Measurements from ENCODE around the gene DNM2.

Gene DNM2

GRCh38 chr19:10691178-10691881 is 26.5 kb upstream of the DNM2 start:
- no peak for DNase-seq

DNA sequence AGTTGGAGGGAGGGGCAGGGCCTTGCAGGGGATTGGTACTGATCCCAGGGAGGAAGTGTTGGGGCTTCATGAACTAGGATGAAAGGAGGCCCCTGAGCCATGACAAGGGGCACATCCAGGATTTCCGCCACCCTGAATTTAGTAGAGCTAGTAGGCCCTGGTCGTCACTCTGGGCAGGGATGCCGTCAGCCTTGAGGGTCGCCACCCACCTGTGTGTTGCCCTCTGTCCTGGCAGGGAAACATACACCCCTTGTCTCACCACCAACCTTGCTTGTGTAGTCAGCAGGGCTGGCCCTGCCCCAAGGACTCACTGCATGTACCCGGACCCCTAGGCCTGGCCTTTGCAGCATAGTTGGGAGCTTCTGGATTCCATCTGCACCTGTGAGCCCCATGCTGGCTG is 26.0 kb upstream of the DNM2 start:
- DNase-seq: no peak

- DNase-seq: no peak
These were observed 25.1 kb upstream of the DNM2 start for GRCh38 chr19:10692673-10693264.

- DNase-seq: no peak
These were observed 23.1 kb upstream of the DNM2 start for GRCh38 chr19:10694706-10695307.

DNA sequence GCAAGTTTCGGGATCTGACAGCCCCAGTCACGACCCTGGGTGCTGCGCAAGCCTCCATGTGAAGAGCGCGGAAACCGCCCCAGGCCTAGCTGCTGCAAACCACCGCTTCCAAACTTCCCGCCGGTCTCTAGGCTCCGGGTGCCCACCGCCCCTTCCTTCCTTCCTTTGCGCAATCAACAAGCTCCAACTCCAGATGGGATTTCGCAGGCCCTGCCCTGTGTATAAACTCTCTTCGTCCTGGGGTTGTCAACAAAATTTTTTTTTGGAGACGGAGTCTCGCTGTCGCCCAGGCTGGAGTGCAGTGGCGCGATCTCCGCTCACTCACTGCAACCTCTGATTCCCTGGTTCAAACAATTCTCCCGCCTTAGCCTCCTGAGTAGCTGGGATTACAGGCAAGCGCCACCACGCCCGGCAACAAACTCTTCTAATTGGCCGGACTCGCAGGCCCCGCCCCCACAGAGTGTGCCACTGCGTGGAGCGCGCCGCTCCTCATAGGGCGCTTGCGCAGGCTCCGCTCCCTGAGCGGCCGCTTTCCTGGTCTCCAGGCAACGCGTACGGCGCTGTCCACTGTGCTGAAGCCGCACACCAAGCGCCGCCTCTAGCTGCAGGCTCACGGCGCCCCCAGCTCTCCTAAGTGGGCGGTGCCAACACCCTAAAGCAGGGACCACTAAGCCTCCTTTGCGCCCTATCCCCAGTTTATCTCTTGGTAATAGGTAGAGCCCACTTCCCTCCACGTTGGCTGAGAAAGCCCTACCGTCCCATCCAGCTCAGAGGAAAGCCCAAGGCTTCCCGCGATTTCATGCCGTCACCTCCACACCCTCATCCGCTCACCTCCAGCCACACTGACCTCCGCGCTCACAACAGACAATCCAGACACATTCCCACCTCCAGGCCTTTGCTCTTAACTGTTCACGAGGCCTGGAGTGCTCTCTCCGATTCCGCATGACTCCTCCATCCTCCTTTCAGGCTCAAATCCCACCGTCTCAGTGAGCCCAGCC is 22.2 kb upstream of the DNM2 start:
- no peak for DNase-seq

DNA sequence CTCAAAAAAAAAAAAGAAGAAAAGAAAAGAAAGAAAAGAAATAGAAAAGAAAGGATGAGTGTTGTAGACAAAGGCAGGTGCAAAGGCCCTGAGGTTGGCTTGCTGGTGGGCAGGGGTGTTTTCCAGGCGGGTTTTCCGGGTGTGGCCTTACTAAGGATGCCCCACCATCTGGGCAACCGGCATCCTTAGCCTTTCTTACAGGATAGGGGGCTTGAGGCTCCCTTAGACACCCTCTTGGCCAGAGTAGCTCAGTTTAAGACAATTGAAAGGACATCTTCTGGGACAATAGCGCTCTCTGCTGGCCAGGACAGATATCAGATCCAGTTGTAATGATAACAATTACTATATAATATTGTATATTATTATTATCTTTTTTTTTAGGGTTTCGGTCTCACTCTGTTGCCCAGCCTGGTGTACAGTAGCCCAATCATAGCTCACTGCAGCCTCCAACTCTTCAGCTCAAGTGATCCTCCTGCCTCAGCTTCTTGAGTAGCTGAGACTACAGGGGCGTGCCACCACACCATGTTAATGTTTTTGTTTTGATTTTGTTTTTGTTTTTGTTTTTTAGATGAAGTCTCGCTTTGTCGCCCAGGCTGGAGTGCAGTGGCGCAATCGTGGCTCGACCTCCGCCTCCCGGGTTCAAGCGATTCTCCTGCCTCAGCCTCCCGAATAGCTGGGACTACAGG is 18.1 kb upstream of the DNM2 start:
- peak; percentile 41 for DNase-seq

- DNase-seq: no peak
These were observed 15.8 kb upstream of the DNM2 start for GRCh38 chr19:10701955-10702525.

DNA sequence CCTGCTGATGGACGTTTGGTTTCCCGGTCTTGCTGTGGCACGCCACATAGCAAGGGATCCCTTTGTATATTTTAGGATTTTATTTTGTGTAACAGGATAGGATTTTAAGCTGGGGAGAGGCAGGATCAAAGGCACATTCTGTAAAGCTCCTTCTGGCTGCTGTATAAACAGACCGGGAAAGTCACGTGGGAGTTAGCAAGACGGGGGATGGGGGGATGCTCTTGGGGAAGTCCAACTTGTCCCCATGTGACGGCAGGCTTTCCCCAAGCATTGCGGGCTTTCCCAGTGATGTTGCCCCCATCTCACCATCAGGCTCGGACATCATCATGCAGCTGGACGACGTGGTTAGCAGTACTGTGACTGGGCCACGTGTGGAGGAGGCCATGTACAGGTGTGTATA is 10.9 kb upstream of the DNM2 start:
- no peak for DNase-seq

DNA sequence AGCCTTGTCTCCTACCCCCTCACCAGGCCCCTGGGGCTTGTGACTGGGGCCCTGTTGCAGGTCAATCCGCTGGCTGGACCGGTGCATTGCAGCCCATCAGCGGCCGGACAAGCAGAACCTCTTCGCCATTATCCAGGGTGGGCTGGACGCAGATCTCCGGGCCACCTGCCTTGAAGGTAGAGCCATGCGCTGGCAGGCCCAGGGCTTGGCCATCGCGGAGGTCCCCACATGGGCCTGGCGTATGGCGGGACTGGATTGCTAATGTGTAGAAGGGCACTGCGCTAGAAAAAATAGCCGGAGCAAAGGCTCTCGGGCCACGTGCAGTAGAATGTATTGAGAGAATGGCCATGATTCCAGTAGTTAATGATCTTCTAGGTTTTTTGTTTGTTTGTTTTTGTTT is 10.4 kb upstream of the DNM2 start:
- no peak for DNase-seq

GRCh38 chr19:10708291-10708690 is 9.6 kb upstream of the DNM2 start:
- no peak for DNase-seq

- DNase-seq: no peak
These were observed 5.8 kb upstream of the DNM2 start for GRCh38 chr19:10712045-10712444.

- no peak for DNase-seq
These were observed 5.1 kb upstream of the DNM2 start for GRCh38 chr19:10712754-10713153.

DNA sequence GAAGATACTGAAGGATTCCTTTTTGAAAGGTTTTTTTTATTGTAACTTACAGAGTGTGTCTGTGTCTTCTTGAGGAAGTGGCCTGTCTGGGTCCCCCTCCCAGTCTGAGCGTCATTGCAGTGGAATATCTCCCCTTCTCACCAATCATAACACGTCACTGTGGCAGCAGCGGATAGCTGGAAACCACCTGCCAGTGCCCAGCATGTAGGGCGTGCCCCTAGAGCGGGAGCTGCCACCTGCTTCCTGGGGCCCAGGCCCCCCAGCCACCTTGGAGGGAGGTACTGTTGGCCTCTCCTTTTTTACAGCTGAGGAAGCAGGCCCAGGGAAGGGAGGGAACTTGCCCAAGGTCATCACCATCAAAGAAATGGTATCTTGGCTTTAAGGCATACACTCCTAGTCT is 4.6 kb upstream of the DNM2 start:
- no peak for DNase-seq

- no peak for DNase-seq
These were observed 874 bp upstream of the DNM2 start for GRCh38 chr19:10717054-10717355.

DNA sequence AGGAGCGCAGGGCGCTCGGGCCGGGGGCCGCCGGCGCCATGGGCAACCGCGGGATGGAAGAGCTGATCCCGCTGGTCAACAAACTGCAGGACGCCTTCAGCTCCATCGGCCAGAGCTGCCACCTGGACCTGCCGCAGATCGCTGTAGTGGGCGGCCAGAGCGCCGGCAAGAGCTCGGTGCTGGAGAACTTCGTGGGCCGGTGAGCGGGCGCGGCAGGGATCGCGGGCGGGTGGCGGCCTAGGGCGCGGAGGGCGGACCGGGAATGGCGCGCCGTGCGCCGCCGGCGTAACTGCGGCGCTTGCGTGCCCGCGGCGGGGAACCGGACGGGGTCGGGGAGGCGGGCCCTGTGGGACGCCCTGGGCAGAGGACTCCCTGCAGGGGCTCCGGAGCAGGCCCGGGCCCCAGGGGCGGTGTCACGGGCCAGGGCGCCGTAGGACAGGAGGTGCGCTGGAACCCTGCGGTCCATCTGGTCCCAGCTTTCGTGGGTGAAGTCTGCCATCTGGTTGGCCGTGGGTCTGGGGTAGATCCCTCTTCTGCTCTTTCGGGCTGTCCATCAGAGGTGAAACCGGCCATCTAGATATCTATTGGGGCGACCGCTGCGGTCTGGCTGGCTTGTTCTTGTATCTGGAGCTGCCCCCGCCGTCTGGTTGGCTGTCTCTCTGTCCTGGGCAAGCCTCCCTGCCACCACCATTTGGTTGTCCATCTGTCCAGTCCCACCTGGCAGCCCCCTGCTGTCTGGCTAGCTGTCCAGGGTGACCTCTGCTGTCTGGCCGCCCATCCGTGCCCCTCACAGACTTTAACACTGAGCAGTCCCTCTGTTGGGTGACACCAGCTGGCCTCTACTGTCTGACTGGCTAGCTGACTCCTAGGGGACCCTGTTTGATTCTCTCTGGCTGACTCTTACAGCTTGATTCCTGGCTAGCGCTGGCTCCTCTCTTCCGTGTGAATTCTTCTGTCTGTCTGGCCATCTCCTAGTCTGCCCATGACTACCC is 622 bp downstream of the DNM2 start:
- no peak for DNase-seq

DNA sequence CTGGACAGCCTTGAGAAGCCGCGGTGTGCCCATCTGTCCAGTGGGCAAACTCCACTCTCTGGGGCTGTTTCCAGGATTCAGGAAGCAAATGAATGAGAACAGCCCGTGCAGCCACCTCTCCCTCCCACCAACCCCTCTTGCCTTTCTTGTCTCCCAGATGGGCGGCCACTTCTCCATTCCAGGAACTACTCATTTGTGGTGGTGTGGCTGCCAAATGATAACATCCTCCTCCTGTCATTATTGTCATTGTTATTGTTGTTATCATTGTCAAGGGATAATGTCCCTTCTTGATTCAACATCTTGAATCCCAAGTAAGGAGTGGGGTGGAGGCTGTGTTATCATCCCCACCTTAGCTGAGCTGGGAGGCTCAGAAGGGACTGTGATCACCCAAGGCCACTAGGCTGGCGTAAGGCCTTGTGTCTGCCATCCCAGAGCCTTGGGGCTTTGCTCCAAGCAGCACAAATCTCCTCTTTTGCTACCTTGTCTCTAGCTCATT is 1.6 kb downstream of the DNM2 start:
- no peak for DNase-seq

DNA sequence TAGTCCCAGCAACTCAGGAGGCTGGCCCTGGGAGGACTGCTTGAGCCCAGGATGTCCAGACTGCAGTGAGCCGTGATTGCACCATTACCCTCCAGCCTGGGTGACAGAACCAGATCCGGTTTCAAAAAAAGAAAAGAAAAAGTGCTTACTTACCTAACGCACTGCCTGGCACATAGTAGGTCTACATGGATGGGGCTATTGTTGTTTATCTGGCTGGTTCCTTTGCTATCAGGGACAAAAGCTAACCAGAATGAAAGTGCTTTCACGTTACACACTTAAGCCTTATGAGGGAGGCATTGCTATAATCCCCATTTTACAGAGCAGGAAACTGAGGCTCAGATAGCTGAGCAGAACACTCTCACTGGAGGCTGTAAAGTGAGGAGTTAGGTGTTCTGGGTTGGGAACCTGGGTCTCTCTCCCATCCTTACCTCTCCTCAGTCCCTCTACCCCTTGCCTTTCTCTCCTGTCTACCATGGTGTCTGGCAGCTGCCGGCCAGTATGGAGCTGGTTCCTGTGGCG is 2.8 kb downstream of the DNM2 start:
- DNase-seq: no peak

GRCh38 chr19:10723591-10723990 is 5.7 kb downstream of the DNM2 start:
- no peak for DNase-seq

GRCh38 chr19:10724573-10725071 is 6.7 kb downstream of the DNM2 start:
- DNase-seq: no peak

GRCh38 chr19:10725415-10725814 is 7.5 kb downstream of the DNM2 start:
- DNase-seq: no peak

GRCh38 chr19:10726268-10726667 is 8.4 kb downstream of the DNM2 start:
- DNase-seq: no peak
